HepG2 (cell line): ENCODE results near the gene TBL3. TPM values are rescaled to one million over a fixed set of nuclear protein-coding genes. Genes with fewer than 3 reads are reported as not detected.
A peak's percentile ranks its signal among the peaks of the same experiment; 100 is the strongest.

Experiments
- BHLHE40 ChIP-seq: IDR thresholded peaks from 2 replicates; pipeline ENCODE4 v1.6.1; 2011; ENCODE audit warnings: low read length, improper control_type of control experiment
- CEBPG ChIP-seq: IDR thresholded peaks from 2 replicates; pipeline ENCODE4 v1.6.1; 2016
- CREBL2 ChIP-seq: sonication (generic); formaldehyde crosslinking; IDR thresholded peaks from 2 replicates; pipeline ENCODE4 v1.8.1; 2023; ENCODE audit warnings: missing genetic modification reagents, mild to moderate bottlenecking, borderline replicate concordance
- FOXK2 ChIP-seq: fragments of 450-650 bp; IDR thresholded peaks from 2 replicates; pipeline ENCODE4 v1.6.1; 2016
- HNRNPH1 ChIP-seq: fragments of 200-400 bp; formaldehyde crosslinking; optimal IDR thresholded peaks from 2 replicates; pipeline ENCODE3; 2017; ENCODE audit warnings: mild to moderate bottlenecking, low read depth, low read length
- KDM6A ChIP-seq: IDR thresholded peaks from 2 replicates; pipeline ENCODE4 v1.6.1; 2016; ENCODE audit warnings: low read depth
- PATZ1 ChIP-seq: sonication (generic); formaldehyde crosslinking; IDR thresholded peaks from 2 replicates; pipeline ENCODE4 v1.4.0; 2020; ENCODE audit warnings: missing genetic modification reagents
- PHF20 ChIP-seq: sonication (generic); formaldehyde crosslinking; IDR thresholded peaks from 2 replicates; pipeline ENCODE4 v1.5.0; 2020; ENCODE audit warnings: mild to moderate bottlenecking, missing genetic modification reagents
- THAP7 ChIP-seq: sonication (generic); formaldehyde crosslinking; IDR thresholded peaks from 2 replicates; pipeline ENCODE4 v1.8.1; 2023; ENCODE audit warnings: mild to moderate bottlenecking, missing genetic modification reagents
- ZBTB3 ChIP-seq: sonication (generic); formaldehyde crosslinking; IDR thresholded peaks from 2 replicates; pipeline ENCODE4 v1.4.0; 2020; ENCODE audit warnings: low read depth, mild to moderate bottlenecking, moderate library complexity, missing genetic modification reagents, borderline replicate concordance
- ZBTB42 ChIP-seq: sonication (generic); formaldehyde crosslinking; IDR thresholded peaks from 2 replicates; pipeline ENCODE4 v1.5.0; 2020; ENCODE audit warnings: mild to moderate bottlenecking, missing genetic modification reagents
- ZKSCAN1 ChIP-seq: fragments of 150-350 bp; IDR thresholded peaks from 2 replicates; pipeline ENCODE4 v1.6.1; 2014; ENCODE audit warnings: low read length
- ZNF451 ChIP-seq: sonication (generic); formaldehyde crosslinking; IDR thresholded peaks from 2 replicates; pipeline ENCODE4 v1.5.0; 2020; ENCODE audit warnings: mild to moderate bottlenecking, missing genetic modification reagents
- ZNF468 ChIP-seq: sonication (generic); formaldehyde crosslinking; IDR thresholded peaks from 2 replicates; pipeline ENCODE4 v1.8.0; 2022; ENCODE audit warnings: mild to moderate bottlenecking, moderate library complexity, missing genetic modification reagents
- ZNF512 ChIP-seq: sonication (generic); formaldehyde crosslinking; IDR thresholded peaks from 2 replicates; pipeline ENCODE4 v1.4.0; 2020; ENCODE audit warnings: mild to moderate bottlenecking, missing genetic modification reagents
- ZNF556 ChIP-seq: sonication (generic); formaldehyde crosslinking; IDR thresholded peaks from 2 replicates; pipeline ENCODE4 v1.4.0; 2020; ENCODE audit warnings: mild to moderate bottlenecking, missing genetic modification reagents, borderline replicate concordance
- ZNF776 ChIP-seq: sonication (generic); formaldehyde crosslinking; IDR thresholded peaks from 2 replicates; pipeline ENCODE4 v1.4.0; 2020; ENCODE audit warnings: mild to moderate bottlenecking, missing genetic modification reagents
- ZZZ3 ChIP-seq: sonication (generic); formaldehyde crosslinking; IDR thresholded peaks from 2 replicates; pipeline ENCODE4 v1.4.0; 2020; ENCODE audit warnings: missing genetic modification reagents, mild to moderate bottlenecking, borderline replicate concordance
- polyA plus RNA-seq, 8 experiments: library from polyadenylated mRNA; depleted of rRNA in 3 of 8; stranded (reverse) in 7 of 8; unstranded in 1 of 8; fragments of >200 nt; fragmentation: Illumina TruSeq in 4 of 8; extraction: Trizol in 4 of 8; gene quantifications; 2 replicates each; pipeline versions ENCODE4 v1.2.1 to v1.2.3, GENCODE V29; 2011 to 2016; ENCODE audit warnings: low read depth in 4 of 8, missing spikeins in 1 of 8, mixed read lengths in 1 of 8; ENCODE audit not compliant: insufficient read depth in 1 of 8
- total RNA-seq, 5 experiments: library from RNA; depleted of rRNA; stranded (reverse); fragments of >200 nt; fragmentation: Illumina TruSeq; extraction: Trizol; gene quantifications; 2 replicates each; pipeline ENCODE4 v1.2.3, GENCODE V29; 2016; ENCODE audit warnings: low read depth in 1 of 5
- TF ChIP-seq, protein P1 (sequence below): sonication (generic); formaldehyde crosslinking; IDR thresholded peaks from 2 replicates; pipeline ENCODE4 v1.9.0; 2022; ENCODE audit warnings: low read depth, missing genetic modification reagents
- TF ChIP-seq, protein P2 (sequence below): sonication (generic); formaldehyde crosslinking; IDR thresholded peaks from 2 replicates; pipeline ENCODE4 v1.4.0; 2020; ENCODE audit warnings: missing genetic modification reagents
- TF ChIP-seq, protein P3 (sequence below): IDR thresholded peaks from 2 replicates; pipeline ENCODE4 v1.6.1; 2012; ENCODE audit warnings: low read depth, low read length, improper control_type of control experiment

TBL3 gene
- total and polyA plus RNA-seq, 2 of the 13 experiments (the other 11 are each of a cell fraction or from before 2014, with no cell fraction given), result 16.8 to 38.0 TPM

DNA sequence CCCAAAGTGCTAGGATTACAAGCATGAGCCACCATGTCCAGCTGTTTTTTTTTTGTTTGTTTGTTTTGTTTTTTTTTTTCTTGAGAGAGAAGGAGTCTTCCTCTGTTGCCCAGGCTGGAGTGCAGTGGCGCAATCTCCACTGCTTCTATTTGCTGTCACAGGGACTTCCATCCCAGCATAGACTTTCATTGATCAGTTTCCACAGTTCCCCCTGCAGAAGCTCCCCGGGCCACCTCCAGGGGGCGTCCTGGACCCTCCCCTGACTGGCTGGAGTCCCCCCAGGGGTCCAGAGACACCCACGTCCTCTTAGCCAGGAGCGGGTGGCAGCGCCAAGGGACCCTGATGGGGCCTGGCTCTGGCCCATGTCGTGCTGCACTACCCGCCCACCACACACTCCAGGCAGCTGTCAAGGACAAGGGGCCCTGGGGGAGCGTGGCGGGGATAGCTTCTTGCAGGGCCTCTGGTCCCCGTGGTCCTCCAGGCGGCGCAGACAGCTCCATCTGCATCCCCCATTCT, 44.6 kb downstream of the TBL3 start (continued):
- TF ChIP-seq CREBL2 (no peak), HNRNPH1 (no peak), ZNF512 (CRISPR knock-in tag) (no peak), ZNF556 (CRISPR knock-in tag) (no peak), ZNF451 (CRISPR knock-in tag) (no peak), ZZZ3 (CRISPR knock-in tag) (no peak), ZBTB42 (CRISPR knock-in tag) (no peak), FOXK2 (no peak), THAP7 (CRISPR knock-in tag) (no peak), PATZ1 (CRISPR knock-in tag) (peak; percentile 64; the same call in 1 of the 2 replicates), CEBPG (CRISPR knock-in tag) (peak; percentile 88), PHF20 (CRISPR knock-in tag) (no peak), BHLHE40 (no peak), KDM6A (CRISPR knock-in tag) (no peak), ZNF468 (CRISPR knock-in tag) (no peak), ZNF776 (CRISPR knock-in tag) (no peak), ZKSCAN1 (no peak), ZBTB3 (CRISPR knock-in tag) (no peak)
- TF ChIP-seq, protein P1, sequence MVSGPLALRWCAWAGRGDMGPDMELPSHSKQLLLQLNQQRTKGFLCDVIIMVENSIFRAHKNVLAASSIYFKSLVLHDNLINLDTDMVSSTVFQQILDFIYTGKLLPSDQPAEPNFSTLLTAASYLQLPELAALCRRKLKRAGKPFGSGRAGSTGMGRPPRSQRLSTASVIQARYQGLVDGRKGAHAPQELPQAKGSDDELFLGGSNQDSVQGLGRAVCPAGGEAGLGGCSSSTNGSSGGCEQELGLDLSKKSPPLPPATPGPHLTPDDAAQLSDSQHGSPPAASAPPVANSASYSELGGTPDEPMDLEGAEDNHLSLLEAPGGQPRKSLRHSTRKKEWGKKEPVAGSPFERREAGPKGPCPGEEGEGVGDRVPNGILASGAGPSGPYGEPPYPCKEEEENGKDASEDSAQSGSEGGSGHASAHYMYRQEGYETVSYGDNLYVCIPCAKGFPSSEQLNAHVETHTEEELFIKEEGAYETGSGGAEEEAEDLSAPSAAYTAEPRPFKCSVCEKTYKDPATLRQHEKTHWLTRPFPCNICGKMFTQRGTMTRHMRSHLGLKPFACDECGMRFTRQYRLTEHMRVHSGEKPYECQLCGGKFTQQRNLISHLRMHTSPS (CRISPR knock-in tag), result peak; percentile 52; the same call in 1 of the 2 replicates
- TF ChIP-seq, protein P2, sequence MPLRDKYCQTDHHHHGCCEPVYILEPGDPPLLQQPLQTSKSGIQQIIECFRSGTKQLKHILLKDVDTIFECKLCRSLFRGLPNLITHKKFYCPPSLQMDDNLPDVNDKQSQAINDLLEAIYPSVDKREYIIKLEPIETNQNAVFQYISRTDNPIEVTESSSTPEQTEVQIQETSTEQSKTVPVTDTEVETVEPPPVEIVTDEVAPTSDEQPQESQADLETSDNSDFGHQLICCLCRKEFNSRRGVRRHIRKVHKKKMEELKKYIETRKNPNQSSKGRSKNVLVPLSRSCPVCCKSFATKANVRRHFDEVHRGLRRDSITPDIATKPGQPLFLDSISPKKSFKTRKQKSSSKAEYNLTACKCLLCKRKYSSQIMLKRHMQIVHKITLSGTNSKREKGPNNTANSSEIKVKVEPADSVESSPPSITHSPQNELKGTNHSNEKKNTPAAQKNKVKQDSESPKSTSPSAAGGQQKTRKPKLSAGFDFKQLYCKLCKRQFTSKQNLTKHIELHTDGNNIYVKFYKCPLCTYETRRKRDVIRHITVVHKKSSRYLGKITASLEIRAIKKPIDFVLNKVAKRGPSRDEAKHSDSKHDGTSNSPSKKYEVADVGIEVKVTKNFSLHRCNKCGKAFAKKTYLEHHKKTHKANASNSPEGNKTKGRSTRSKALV (CRISPR knock-in tag), result peak; percentile 88
- TF ChIP-seq, protein P3, sequence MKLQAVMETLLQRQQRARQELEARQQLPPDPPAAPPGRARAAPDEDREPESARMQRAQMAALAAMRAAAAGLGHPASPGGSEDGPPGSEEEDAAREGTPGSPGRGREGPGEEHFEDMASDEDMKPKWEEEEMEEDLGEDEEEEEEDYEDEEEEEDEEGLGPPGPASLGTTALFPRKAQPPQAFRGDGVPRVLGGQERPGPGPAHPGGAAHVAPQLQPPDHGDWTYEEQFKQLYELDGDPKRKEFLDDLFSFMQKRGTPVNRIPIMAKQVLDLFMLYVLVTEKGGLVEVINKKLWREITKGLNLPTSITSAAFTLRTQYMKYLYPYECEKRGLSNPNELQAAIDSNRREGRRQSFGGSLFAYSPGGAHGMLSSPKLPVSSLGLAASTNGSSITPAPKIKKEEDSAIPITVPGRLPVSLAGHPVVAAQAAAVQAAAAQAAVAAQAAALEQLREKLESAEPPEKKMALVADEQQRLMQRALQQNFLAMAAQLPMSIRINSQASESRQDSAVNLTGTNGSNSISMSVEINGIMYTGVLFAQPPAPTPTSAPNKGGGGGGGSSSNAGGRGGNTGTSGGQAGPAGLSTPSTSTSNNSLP, result no peak
